Astrocyte of the hippocampus (primary cell): ENCODE data around the gene SYNPR.

Experiments
- DNase-seq: peaks from one replicate; pipeline ENCODE4 v3.0.0; 2011; ENCODE audit warnings: low read depth, low spot score

SYNPR gene

DNA sequence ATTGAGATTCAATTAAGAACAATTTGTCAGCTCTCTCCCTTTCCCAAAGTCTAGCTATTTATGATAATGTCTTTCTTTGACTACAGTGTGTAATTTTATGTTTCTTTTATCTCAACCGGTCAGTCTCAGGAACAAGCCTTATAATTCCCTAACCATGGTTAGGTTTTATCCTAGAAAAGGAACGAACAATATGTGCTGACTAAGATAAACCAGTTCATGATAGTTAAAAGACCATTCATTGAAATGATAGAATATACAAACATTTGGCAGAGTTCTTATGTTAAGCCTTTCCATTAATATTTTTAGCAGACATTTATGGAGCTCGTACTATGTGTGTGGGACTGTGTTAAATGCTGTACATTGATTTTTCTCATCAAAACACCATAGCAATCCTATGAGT is 106.3 kb downstream of the SYNPR start:
- DNase-seq: no peak

GRCh38 chr3:63385629-63386028 is 107.5 kb downstream of the SYNPR start:
- DNase-seq: no peak

DNA sequence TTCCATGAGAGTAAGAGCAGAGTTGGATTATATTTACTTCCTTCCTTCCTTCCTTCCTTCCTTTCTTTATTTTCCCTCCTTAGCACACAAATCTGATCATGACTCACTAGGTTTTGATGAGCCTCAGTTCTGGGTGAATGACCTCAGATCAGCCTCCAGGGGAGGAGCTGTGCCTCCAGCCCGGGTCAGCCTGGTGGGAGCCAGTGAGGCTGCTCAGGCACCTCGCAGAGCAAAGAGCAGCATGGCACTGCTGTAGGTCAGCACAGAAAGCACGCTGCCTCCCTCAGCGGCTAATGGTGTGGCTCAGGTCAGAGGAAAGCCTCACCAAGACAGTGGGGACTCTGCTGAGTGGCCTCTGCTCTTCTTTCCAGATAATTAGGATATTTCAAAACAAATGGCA is 108.5 kb downstream of the SYNPR start:
- peak; percentile 44 for DNase-seq

DNA sequence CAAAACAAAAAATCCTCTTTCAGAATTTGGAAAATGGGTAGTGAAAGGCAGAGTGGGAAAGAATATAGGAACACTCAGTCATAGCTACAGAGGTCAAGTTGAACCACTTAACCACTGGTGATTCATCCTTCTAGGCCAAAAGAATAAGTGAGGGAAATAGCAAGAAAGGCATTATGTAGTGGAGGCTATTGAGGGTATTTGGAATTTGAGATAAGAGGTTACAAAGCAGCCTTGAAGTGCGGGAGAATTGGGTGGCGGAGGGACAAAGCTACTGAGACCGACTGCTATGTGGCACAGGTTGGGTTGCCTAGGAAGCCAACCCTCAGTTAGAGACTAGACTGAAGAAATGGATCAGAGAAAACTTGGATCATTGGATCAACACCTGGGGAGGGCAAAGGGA is 109.5 kb downstream of the SYNPR start:
- DNase-seq: peak; percentile 87

GRCh38 chr3:63390710-63391230 is 112.7 kb downstream of the SYNPR start:
- DNase-seq: no peak

GRCh38 chr3:63395960-63396359 is 117.9 kb downstream of the SYNPR start:
- DNase-seq: peak; percentile 88

- peak; percentile 86 for DNase-seq
These were observed 122.2 kb downstream of the SYNPR start for GRCh38 chr3:63400246-63400860.

- no peak for DNase-seq
These were observed 127.8 kb downstream of the SYNPR start for GRCh38 chr3:63405882-63406281.

DNA sequence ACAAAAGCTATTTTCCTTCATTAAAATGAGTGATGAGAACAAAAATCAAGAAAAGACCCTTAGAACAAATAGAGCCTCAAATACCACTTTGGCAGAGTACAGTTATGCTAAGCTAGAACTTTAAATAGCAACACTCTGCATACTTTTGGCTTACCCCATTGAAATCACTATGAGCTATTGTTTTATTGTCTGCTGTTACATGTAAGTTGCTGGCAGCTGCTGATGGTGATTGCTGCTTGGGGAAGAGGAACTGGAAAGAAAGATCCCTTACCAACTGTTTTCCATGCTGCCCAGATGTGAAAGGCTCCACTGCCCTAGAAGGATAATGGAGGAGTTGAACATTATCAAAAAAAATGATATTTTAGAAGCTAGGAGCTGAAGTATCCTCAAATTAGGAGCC is 135.4 kb downstream of the SYNPR start:
- peak; percentile 39 for DNase-seq

DNA sequence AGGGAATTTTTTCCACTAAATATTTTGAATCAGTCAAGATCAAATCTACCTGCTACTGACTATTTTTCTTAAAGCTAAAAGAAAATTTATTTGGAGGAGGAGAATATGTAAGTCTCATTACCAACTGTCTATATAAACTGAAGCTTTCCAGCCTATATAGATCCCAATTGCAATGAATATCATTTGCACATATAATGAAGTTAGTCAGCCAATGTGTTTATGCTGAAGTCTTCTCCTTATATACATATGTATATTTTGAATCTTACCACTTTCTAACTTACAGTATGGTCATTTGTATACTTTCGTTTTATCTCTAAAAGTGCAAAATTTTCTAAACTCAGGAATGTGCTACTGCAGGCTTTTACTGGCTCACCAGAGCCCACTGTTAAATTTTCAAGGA is 136.5 kb downstream of the SYNPR start:
- DNase-seq: no peak

GRCh38 chr3:63429905-63430304 is 151.8 kb downstream of the SYNPR start:
- peak; percentile 22 for DNase-seq

- no peak for DNase-seq
These were observed 152.8 kb downstream of the SYNPR start for GRCh38 chr3:63430875-63431274.

GRCh38 chr3:63437858-63438257 is 159.8 kb downstream of the SYNPR start:
- DNase-seq: no peak

DNA sequence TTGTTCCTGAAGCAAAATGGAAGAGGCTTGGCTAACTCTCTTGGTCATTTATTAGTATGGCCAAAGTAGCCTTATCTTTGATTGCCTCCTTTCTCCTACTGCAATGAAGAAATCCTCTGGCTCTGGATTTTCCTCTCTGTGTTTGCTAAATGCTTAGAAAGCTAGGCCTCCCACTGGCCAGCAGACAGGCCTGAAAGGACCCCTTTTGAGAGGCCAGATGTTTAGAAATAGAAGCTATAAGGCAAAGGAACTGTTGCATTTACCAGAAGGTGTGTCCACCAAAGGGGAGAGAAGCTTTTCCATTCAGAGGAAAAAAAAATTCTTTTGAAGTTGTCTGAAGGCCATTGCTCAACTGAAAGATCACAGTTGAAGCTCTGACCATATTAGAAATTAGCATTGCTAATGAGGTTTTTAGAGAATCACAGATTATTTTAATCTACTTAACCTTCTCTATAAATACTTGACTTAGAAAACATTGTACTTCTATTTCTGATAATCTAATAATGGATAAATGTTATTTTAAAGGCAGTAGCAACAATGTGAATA is 160.8 kb downstream of the SYNPR start:
- DNase-seq: no peak

DNA sequence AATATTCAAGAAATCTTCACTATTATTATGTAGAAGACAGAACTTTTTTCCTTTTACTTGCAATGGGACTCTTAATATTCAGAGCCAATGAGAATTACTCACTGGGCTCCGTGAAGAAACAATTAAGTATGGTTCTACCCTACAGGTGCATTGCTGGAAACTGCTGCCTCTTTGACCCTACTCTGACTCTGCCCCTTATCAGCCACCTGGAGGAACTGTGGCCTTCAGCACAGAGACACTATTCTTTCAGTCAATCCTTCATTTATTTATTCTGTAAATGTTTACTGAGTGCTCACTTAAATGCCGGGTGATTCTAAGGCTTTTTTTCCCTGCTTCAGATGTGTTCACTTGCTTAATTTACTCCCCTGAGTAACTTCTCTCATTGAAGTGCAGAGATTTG is 163.2 kb downstream of the SYNPR start:
- DNase-seq: no peak

DNA sequence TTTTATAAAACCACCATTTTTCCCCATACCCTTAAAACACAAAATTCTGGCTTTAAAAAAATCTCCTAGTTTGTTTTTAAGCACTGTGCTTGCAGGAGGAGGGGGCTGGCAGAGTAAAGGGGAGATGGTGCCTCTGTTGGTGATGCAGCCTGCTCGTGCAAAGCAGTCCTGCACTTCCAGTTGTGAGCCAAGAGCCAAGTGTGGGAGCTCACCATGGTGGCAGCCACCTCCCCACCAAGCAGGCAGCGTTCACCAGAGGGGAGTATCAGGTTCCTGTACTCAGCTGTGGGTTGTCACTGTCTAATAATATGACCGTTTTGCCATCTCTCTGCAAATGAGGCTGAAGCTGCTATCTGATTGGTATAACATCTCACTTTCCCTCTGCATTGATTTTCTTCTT is 164.8 kb downstream of the SYNPR start:
- DNase-seq: no peak

GRCh38 chr3:63450023-63450422 is 171.9 kb downstream of the SYNPR start:
- peak; percentile 66 for DNase-seq

DNA sequence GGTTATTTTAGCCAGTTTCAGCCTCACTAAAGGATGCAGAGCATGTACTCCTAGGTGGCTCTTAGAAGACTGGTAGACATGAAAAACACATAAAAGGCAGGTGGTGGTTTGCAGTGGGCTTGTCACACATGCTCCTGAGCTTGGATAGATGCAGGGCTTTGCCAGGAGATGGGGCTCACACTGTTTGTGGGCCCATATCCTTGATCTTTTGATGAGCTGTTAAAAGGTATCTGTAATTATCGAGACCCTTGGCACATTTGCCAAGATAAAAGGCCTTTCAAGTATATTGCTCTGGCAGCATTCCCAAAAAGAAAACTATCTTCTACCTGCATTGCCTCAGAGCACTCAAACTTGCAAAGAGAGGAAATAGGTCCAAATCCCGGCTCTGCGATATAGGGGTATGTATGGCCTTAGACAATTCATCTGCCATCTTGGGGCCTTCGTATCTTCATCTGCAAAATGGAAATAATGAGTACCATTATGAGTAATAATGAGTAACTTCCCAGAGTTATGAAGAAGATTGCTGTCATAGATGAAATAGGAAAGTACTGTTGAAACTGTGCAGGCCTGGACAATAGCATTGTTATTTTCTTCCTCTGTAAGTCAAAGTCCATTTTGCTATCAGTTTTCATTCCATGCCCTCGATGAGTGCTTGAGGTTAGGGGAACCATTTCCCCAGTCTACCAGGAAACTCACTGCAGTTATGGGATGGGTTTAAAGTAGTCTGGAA is 172.7 kb downstream of the SYNPR start:
- DNase-seq: no peak

- no peak for DNase-seq
These were observed 178.8 kb downstream of the SYNPR start for GRCh38 chr3:63456901-63457300.

DNA sequence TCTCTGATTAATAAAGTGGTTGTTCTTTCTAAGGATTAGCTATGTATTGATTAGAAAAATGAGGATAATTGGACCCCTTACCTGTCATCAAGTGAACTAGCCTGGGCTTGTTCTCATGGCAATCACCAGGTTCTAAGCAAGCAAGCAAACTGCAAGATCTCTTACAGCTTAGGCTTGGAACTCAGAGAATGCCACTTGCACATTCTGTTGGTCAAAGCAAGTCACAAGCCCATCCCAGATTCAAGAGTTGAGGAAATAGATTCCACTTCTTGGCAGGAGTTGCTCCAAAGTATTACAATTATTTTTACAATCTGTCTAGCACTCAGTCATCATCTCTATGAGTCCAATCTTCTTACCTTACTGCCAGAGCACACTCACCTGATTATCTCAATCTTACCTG is 180.3 kb downstream of the SYNPR start:
- DNase-seq: no peak

GRCh38 chr3:63462732-63463131 is 184.6 kb downstream of the SYNPR start:
- no peak for DNase-seq

- DNase-seq: no peak
These were observed 189.3 kb downstream of the SYNPR start for GRCh38 chr3:63467392-63467791.

DNA sequence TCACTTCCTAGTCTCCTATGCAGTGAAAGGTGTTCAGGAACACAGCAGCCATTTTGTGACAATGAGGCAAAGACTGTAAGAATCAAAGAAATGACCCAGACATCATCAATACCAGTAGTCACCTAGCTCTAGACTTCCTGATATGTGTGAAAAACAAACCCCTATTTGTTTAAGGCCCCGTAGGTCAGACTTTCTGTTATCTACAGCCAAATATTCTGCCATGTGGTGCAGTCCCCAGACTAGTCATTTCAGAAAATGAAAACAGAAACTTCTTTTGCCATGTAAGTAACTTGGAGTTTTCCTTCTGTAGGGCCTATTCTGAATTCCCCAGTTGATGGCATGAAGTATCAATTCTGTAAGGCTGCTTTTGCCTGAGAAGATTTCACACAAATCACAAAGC is 192.6 kb downstream of the SYNPR start:
- no peak for DNase-seq
